CD4-positive, alpha-beta T cell treated with Interleukin-15 for 1 hour (primary cell): ENCODE measurements around the gene CIDEB.

Experiments
- DNase-seq: peaks from one replicate; pipeline ENCODE4 v3.0.0-alpha.2; 2020

CIDEB gene

GRCh38 chr14:24331731-24332267 lies 24.0 kb upstream of the CIDEB start:
- DNase-seq, result no peak

- DNase-seq, result no peak
Measured at GRCh38 chr14:24330973-24331674, 23.3 kb upstream of the CIDEB start.

GRCh38 chr14:24329736-24330135 lies 22.0 kb upstream of the CIDEB start:
- DNase-seq, result peak; percentile 84

- DNase-seq, result no peak
Measured at GRCh38 chr14:24329073-24329663, 21.4 kb upstream of the CIDEB start.

GRCh38 chr14:24327914-24328313 lies 20.1 kb upstream of the CIDEB start:
- peak; percentile 52 for DNase-seq

GRCh38 chr14:24327303-24327702 lies 19.5 kb upstream of the CIDEB start:
- DNase-seq, result no peak

GRCh38 chr14:24325963-24326362 lies 18.2 kb upstream of the CIDEB start:
- DNase-seq, result peak; percentile 11

- DNase-seq, result no peak
Measured at GRCh38 chr14:24325041-24325530, 17.3 kb upstream of the CIDEB start.

- no peak for DNase-seq
Measured at GRCh38 chr14:24324024-24324423, 16.2 kb upstream of the CIDEB start.

- DNase-seq, result no peak
Measured at GRCh38 chr14:24323341-24323740, 15.6 kb upstream of the CIDEB start.

GRCh38 chr14:24322672-24323071 lies 14.9 kb upstream of the CIDEB start:
- DNase-seq, result no peak

- no peak for DNase-seq
Measured at GRCh38 chr14:24321212-24321975, 13.6 kb upstream of the CIDEB start.

GRCh38 chr14:24317141-24317928 lies 9.6 kb upstream of the CIDEB start:
- DNase-seq, result no peak

- DNase-seq, result no peak
Measured at GRCh38 chr14:24316597-24316950, 8.8 kb upstream of the CIDEB start.

- no peak for DNase-seq
Measured at GRCh38 chr14:24315807-24316596, 8.2 kb upstream of the CIDEB start.

GRCh38 chr14:24315243-24315806 lies 7.5 kb upstream of the CIDEB start:
- no peak for DNase-seq

- no peak for DNase-seq
Measured at GRCh38 chr14:24314377-24315193, 6.8 kb upstream of the CIDEB start.

- no peak for DNase-seq
Measured at GRCh38 chr14:24313913-24314312, 6.1 kb upstream of the CIDEB start.

- peak; percentile 53 for DNase-seq
Measured at GRCh38 chr14:24312736-24313507, 5.1 kb upstream of the CIDEB start.
